HG03139 (cell line): Measurements from ENCODE around the gene SERPINB1.

Experiments
- ATAC-seq: cut with Tn5 transposase; IDR thresholded peaks from one replicate; pipeline ENCODE4 v1.9.1; 2021; ENCODE audit not compliant: unreplicated experiment

The SERPINB1 gene

GRCh38 chr6:2850538-2851113, 9.0 kb upstream of the SERPINB1 start:
- ATAC-seq = no peak

GRCh38 chr6:2848851-2849250, 7.2 kb upstream of the SERPINB1 start:
- ATAC-seq = no peak

- ATAC-seq = no peak
These were observed 4.2 kb upstream of the SERPINB1 start for GRCh38 chr6:2845880-2846208.

GRCh38 chr6:2844008-2844407, 2.3 kb upstream of the SERPINB1 start:
- no peak for ATAC-seq

- ATAC-seq = no peak
These were observed 1.6 kb upstream of the SERPINB1 start for GRCh38 chr6:2843138-2843740.

- no peak for ATAC-seq
These were observed 483 bp upstream of the SERPINB1 start for GRCh38 chr6:2842139-2842552.

- no peak for ATAC-seq
These were observed 958 bp downstream of the SERPINB1 start for GRCh38 chr6:2840749-2841061.

GRCh38 chr6:2839982-2840748, 1.5 kb downstream of the SERPINB1 start:
- ATAC-seq = no peak

- ATAC-seq = no peak
These were observed 2.3 kb downstream of the SERPINB1 start for GRCh38 chr6:2839195-2839981.

GRCh38 chr6:2838251-2838650, 3.4 kb downstream of the SERPINB1 start:
- no peak for ATAC-seq

- ATAC-seq = no peak
These were observed 7.4 kb downstream of the SERPINB1 start for GRCh38 chr6:2834262-2834661.

GRCh38 chr6:2831392-2831791, 10.3 kb downstream of the SERPINB1 start:
- no peak for ATAC-seq

GRCh38 chr6:2830183-2830582, 11.5 kb downstream of the SERPINB1 start:
- no peak for ATAC-seq

GRCh38 chr6:2829253-2829652, 12.4 kb downstream of the SERPINB1 start:
- ATAC-seq = no peak

- no peak for ATAC-seq
These were observed 13.0 kb downstream of the SERPINB1 start for GRCh38 chr6:2828629-2829028.

GRCh38 chr6:2827142-2827541, 14.5 kb downstream of the SERPINB1 start:
- no peak for ATAC-seq

- no peak for ATAC-seq
These were observed 15.5 kb downstream of the SERPINB1 start for GRCh38 chr6:2826131-2826530.

GRCh38 chr6:2823104-2823850, 18.4 kb downstream of the SERPINB1 start:
- no peak for ATAC-seq

- ATAC-seq = no peak
These were observed 20.1 kb downstream of the SERPINB1 start for GRCh38 chr6:2821554-2821953.

- ATAC-seq = no peak
These were observed 21.2 kb downstream of the SERPINB1 start for GRCh38 chr6:2820415-2820814.

GRCh38 chr6:2819978-2820377, 21.7 kb downstream of the SERPINB1 start:
- ATAC-seq = no peak
